GM12878 (cell line): Measurements from ENCODE around the gene LRRC10B. TPM values are rescaled to one million over a fixed set of nuclear protein-coding genes. Genes with fewer than 3 reads are reported as not detected.

ENCODE experiments used
- ATAC-seq: fragments of 200-7000 bp; cut with Tn5 transposase; 3 replicates; pipeline ENCODE4 v1.9.1; 2020; ENCODE audit warnings: mild to moderate bottlenecking, moderate library complexity
- BruUV-seq: library from RNA; stranded (reverse); fragments of 400-500 nt; replicated peaks from 2 replicates; lab custom pipeline; 2021; lab: Mats Ljungman, UMichigan
- CTCF ChIA-PET: fragments of 300-600 bp; sonication (Branson Sonifier 250); formaldehyde crosslinking; extraction: SDS; loops from one replicate; lab custom pipeline; 2021; ENCODE audit warnings: inconsistent platforms; lab: Yijun Ruan, JAX
- POLR2A ChIA-PET: fragments of 350-600 bp; formaldehyde crosslinking; extraction: SDS; loops from one replicate; lab custom pipeline; 2021; ENCODE audit warnings: inconsistent platforms; lab: Charles Lee
- RAD21 ChIA-PET: fragments of 300-600 bp; sonication (Branson Sonifier 250); formaldehyde crosslinking; loops from one replicate; lab custom pipeline; 2023; ENCODE audit warnings: antibody characterized with exemption; ENCODE audit not compliant: unreplicated experiment; lab: Charles Lee
- SMC1A ChIA-PET: fragments of 300-600 bp; sonication (Branson Sonifier 250); formaldehyde crosslinking; loops from one replicate; lab custom pipeline; 2023; ENCODE audit not compliant: unreplicated experiment, uncharacterized antibody; lab: Charles Lee
- DNase-seq: peaks from one replicate; pipeline ENCODE4 v3.0.0-alpha.2; 2011; ENCODE audit warnings: low read depth, low spot score
- FAIRE-seq: peaks from 3 replicates; lab custom pipeline; 2011; peaks lifted over from hg19 to GRCh38; lab: Jason Lieb, UNC
- H2AFZ ChIP-seq: 2 replicates; pipeline ENCODE4 v1.6.0; 2011; ENCODE audit warnings: low read depth, low read length, control low read depth; ENCODE audit not compliant: control insufficient read depth
- H3K27ac ChIP-seq: 2 replicates; pipeline ENCODE4 v1.5.1; 2011; ENCODE audit warnings: control low read depth; ENCODE audit not compliant: control insufficient read depth, insufficient read depth
- H3K27me3 ChIP-seq, 2 experiments: replicated peaks in 1 of 2; 2 replicates each; pipeline versions ENCODE4 v1.6.0 to v1.6.1; 2011; ENCODE audit warnings: low read length in 1 of 2; ENCODE audit not compliant: control insufficient read depth in 2 of 2, insufficient read depth in 2 of 2
- H3K36me3 ChIP-seq, 2 experiments: 2 replicates each; pipeline ENCODE4 v1.5.1; 2011; ENCODE audit warnings: low read length in 1 of 2; ENCODE audit not compliant: control insufficient read depth in 2 of 2, insufficient read depth in 2 of 2
- H3K4me1 ChIP-seq: 2 replicates; pipeline ENCODE4 v1.6.1; 2011; ENCODE audit warnings: mild to moderate bottlenecking, low read length, moderate library complexity, mixed read lengths; ENCODE audit not compliant: control insufficient read depth, insufficient read depth
- H3K4me2 ChIP-seq: 2 replicates; pipeline ENCODE4 v1.6.0; 2011; ENCODE audit warnings: control low read depth; ENCODE audit not compliant: control insufficient read depth, insufficient read depth
- H3K4me3 ChIP-seq: fragments of 200-600 bp; sonication (generic); 2 replicates; pipeline ENCODE4 v1.5.1; 2016
- H3K79me2 ChIP-seq: 2 replicates; pipeline ENCODE4 v1.6.0; 2011; ENCODE audit warnings: low read length; ENCODE audit not compliant: control insufficient read depth, insufficient read depth
- H3K9ac ChIP-seq: 2 replicates; pipeline ENCODE4 v1.8.0; 2011; ENCODE audit warnings: low read length, control low read depth, mixed read lengths; ENCODE audit not compliant: control insufficient read depth, insufficient read depth
- H3K9me3 ChIP-seq: replicated peaks from 3 replicates; pipeline ENCODE4 v1.5.1; 2011; ENCODE audit warnings: mild to moderate bottlenecking, low read length; ENCODE audit not compliant: control insufficient read depth, insufficient read depth
- H4K20me1 ChIP-seq: 2 replicates; pipeline ENCODE4 v1.6.0; 2011; ENCODE audit not compliant: control insufficient read depth, insufficient read depth
- ATF3 ChIP-seq: IDR thresholded peaks from 2 replicates; pipeline ENCODE4 v1.6.1; 2011; ENCODE audit warnings: low read depth, mild to moderate bottlenecking, low read length, moderate library complexity, borderline replicate concordance; ENCODE audit errors: extremely low read depth
- BCLAF1 ChIP-seq: fragments of 450-650 bp; IDR thresholded peaks from 2 replicates; pipeline ENCODE4 v1.6.1; 2017; ENCODE audit warnings: antibody characterized with exemption, mild to moderate bottlenecking, moderate library complexity
- BRCA1 ChIP-seq: IDR thresholded peaks from 2 replicates; pipeline ENCODE4 v1.6.1; 2011; ENCODE audit warnings: low read depth, low read length, improper control_type of control experiment
- CEBPZ ChIP-seq: fragments of 150-350 bp; IDR thresholded peaks from 2 replicates; pipeline ENCODE4 v1.6.1; 2016; ENCODE audit warnings: low read depth, low read length
- DPF2 ChIP-seq: fragments of 450-650 bp; IDR thresholded peaks from 2 replicates; pipeline ENCODE4 v1.6.1; 2017; ENCODE audit warnings: mild to moderate bottlenecking
- E2F4 ChIP-seq: IDR thresholded peaks from 2 replicates; pipeline ENCODE4 v1.6.1; 2012; ENCODE audit warnings: low read depth, low read length, improper control_type of control experiment
- E2F8 ChIP-seq: fragments of 450-650 bp; IDR thresholded peaks from 2 replicates; pipeline ENCODE4 v1.6.1; 2018; ENCODE audit warnings: mild to moderate bottlenecking, low read depth, moderate library complexity; ENCODE audit not compliant: partially characterized antibody
- EED ChIP-seq: sonication (generic); IDR thresholded peaks from 2 replicates; pipeline ENCODE4 v1.6.1; 2016; ENCODE audit warnings: antibody characterized with exemption, low read depth
- MTA3 ChIP-seq: IDR thresholded peaks from 2 replicates; pipeline ENCODE4 v1.6.1; 2012; ENCODE audit warnings: low read length, inconsistent platforms, borderline replicate concordance
- MYB ChIP-seq: fragments of 150-350 bp; IDR thresholded peaks from 2 replicates; pipeline ENCODE4 v1.6.1; 2014; ENCODE audit warnings: mild to moderate bottlenecking, low read depth, low read length, borderline replicate concordance
- NFXL1 ChIP-seq: fragments of 450-650 bp; IDR thresholded peaks from 2 replicates; pipeline ENCODE4 v1.6.1; 2017; ENCODE audit warnings: antibody characterized with exemption, mild to moderate bottlenecking, borderline replicate concordance
- SMAD1 ChIP-seq: fragments of 450-650 bp; IDR thresholded peaks from 2 replicates; pipeline ENCODE4 v1.6.1; 2018; ENCODE audit warnings: mild to moderate bottlenecking, low read depth; ENCODE audit not compliant: partially characterized antibody
- STAT1 ChIP-seq: fragments of 450-650 bp; conservative IDR thresholded peaks from 2 replicates; pipeline ENCODE4 v1.6.1; 2014; ENCODE audit warnings: antibody characterized with exemption, mild to moderate bottlenecking
- ZNF622 ChIP-seq: fragments of 450-650 bp; IDR thresholded peaks from 2 replicates; pipeline ENCODE4 v1.6.1; 2017; ENCODE audit warnings: mild to moderate bottlenecking, inconsistent platforms
- WGBS: methylation state at CpG from one replicate; pipeline ENCODE4 v1.1.6; 2016; ENCODE audit warnings: low lambda C conversion rate; ENCODE audit not compliant: insufficient replicate concordance, insufficient coverage; ENCODE audit errors: missing lambda C conversion rate; 5-methylcytosine and 5-hydroxymethylcytosine counted together
- in situ Hi-C: fragments of 300-500 bp; cut with MboI; formaldehyde crosslinking; loops from 9 replicates; pipeline ENCODE4 v1.14.3; 2018; ENCODE audit warnings: mixed read lengths
- intact Hi-C: fragments of 100-400 bp; cut with micrococcal nuclease; formaldehyde crosslinking; loops from one replicate; pipeline ENCODE4 v1.14.2; 2022; ENCODE audit not compliant: unreplicated experiment
- polyA plus RNA-seq, 11 experiments: library from polyadenylated mRNA; depleted of rRNA in 4 of 11; unstranded in 6 of 11; stranded (reverse) in 5 of 11; fragments of >200 nt; fragmentation: Nextera tagmentation in 4 of 11; fragmentation: Illumina TruSeq in 1 of 11; extraction: Ambion mirVana in 4 of 11; extraction: Trizol in 1 of 11; gene quantifications; 1 replicate in 1 of 11; 2 replicates in 10 of 11; pipeline versions ENCODE4 v1.2.1 to v1.2.3, GENCODE V29; 2011 to 2016; ENCODE audit warnings: inconsistent platforms in 2 of 11, missing spikeins in 2 of 11, low read depth in 1 of 11
- total RNA-seq, 4 experiments: library from RNA; depleted of rRNA in 3 of 4; stranded (reverse); fragments of >200 nt in 3 of 4; fragmentation: Illumina TruSeq in 1 of 4; extraction: Trizol in 1 of 4; gene quantifications; 2 replicates each; pipeline versions ENCODE4 v1.2.1 to v1.2.3, GENCODE V29; 2013 to 2021

The LRRC10B gene
- total and polyA plus RNA-seq, 10 of the 15 experiments (the other 5 are each of a cell fraction or from before 2014, with no cell fraction given) = not detected

- ATAC-seq (no peak), FAIRE-seq (no peak), DNase-seq (no peak)
- ChIA-PET POLR2A (no interaction called here), RAD21 (no interaction called here), CTCF (interaction anchor here (0.7 to 3.3 kb wide), 3 partner anchors 15 to 25 kb away, joined by 3 to 15 read pairs (median 3); no protein-coding TSS in a partner anchor), SMC1A (no interaction called here)
- Histone ChIP-seq H3K79me2 (no peaks in the 10 kb centered on the region), H3K27me3 (peaks cover 1 to 3% of the 10 kb centered on the region in 2 experiments; a peak in 3 of 4 replicates), H3K36me3 (no peaks in the 10 kb centered on the region), H3K9ac (no peak overlapping the region), H4K20me1 (no peaks in the 10 kb centered on the region), H3K9me3 (no peaks in the 10 kb centered on the region), H3K4me2 (no peak overlapping the region), H3K4me1 (no peaks in the 10 kb centered on the region), H3K27ac (no peak overlapping the region), H2AFZ (no peak overlapping the region), H3K4me3 (no peak overlapping the region)
- no TSS peak for BruUV-seq
- in situ Hi-C loops (no loop called here), intact Hi-C loops (no loop called here)
- WGBS = 31% methylated on average over 1 of the region's 1 CpG
- TF ChIP-seq E2F4 (no peak), BCLAF1 (no peak), STAT1 (no peak), NFXL1 (no peak), MYB (no peak), BRCA1 (no peak), DPF2 (no peak), CEBPZ (no peak), SMAD1 (no peak), E2F8 (no peak), MTA3 (no peak), ZNF622 (no peak), ATF3 (no peak), EED (no peak)
These were observed 6.0 kb upstream of the LRRC10B start for GRCh38 chr11:61502522-61502921.
